ENCODE measurements around the gene ACSL5. TPM values are rescaled to one million over a fixed set of nuclear protein-coding genes. Genes with fewer than 3 reads are reported as not detected.

Gene ACSL5
- total and polyA plus RNA-seq, 2 donors (not counting 3 experiments of a cell fraction or from before 2014, with no cell fraction given): 1.5 to 2.1 TPM

GRCh38 chr10:112361951-112362751, 11.8 kb upstream of the ACSL5 start:
- peak overlapping the region; percentile 38 for H2AFZ ChIP-seq (ENCODE audit: low read depth, low read length)
- intact Hi-C loops (cut with micrococcal nuclease): loop anchor here (1.0 to 2.0 kb wide), 5 partner anchors 14 to 84 kb away; partner anchors contain the start of gene ZDHHC6
- FAIRE-seq: peak; percentile 96

More at GRCh38 chr10:112361951-112362751, 11.8 kb upstream of the ACSL5 start:
- Histone ChIP-seq H3K4me2 (ENCODE audit: insufficient read depth, low read length) (peak overlapping the region; percentile 37), H3K27me3 (ENCODE audit: control insufficient read depth in 2 of 2, insufficient read depth in 2 of 2, low read length in 2 of 2) (no peaks in the 10 kb centered on the region), H3K9me1 (replicated peaks; ENCODE audit: control insufficient read depth, extremely low read depth, insufficient read depth, low read length) (no peaks in the 10 kb centered on the region), H3K9ac (replicated peaks; ENCODE audit: extremely low read depth, insufficient read depth, low read length) (peak overlapping the region; percentile 16), H4K20me1 (replicated peaks; ENCODE audit: control insufficient read depth, extremely low read depth, insufficient read depth, low read length) (no peaks in the 10 kb centered on the region), H3K36me3 (ENCODE audit: control insufficient read depth in 2 of 2, extremely low read depth in 1 of 2, insufficient read depth in 2 of 2, low read length in 2 of 2) (no peaks in the 10 kb centered on the region), H3K27ac (ENCODE audit: insufficient read depth, low read depth, low read length) (peak overlapping the region; percentile 56), H3K4me3 (replicated peaks in 1 of 3; ENCODE audit: insufficient read depth in 1 of 3, low read depth in 1 of 3, low read length in 3 of 3) (no peak overlapping the region), H3K4me1 (ENCODE audit: control insufficient read depth, extremely low read depth, insufficient read depth, low read length) (peaks cover 28% of the 10 kb centered on the region), H3K79me2 (ENCODE audit: control insufficient read depth, insufficient read depth, low read length) (no peaks in the 10 kb centered on the region), H3K9me3 (replicated peaks; ENCODE audit: control insufficient read depth, insufficient read depth, low read length) (no peaks in the 10 kb centered on the region)
- dilution Hi-C loops (cut with MboI; ENCODE audit: extremely low pct_ligation_motif_present, low sequenced_read_pairs): no loop called here
- ChIA-PET CTCF (interaction anchor here (0.7 to 4.3 kb wide), 8 partner anchors 10 to 110 kb away, joined by 3 to 35 read pairs (median 5); no protein-coding TSS in a partner anchor), POLR2A (interaction anchor here (0.6 to 1.5 kb wide), 3 partner anchors 10 to 24 kb away, joined by 3 to 6 read pairs (median 5); no protein-coding TSS in a partner anchor)
- DNase-seq (ENCODE audit: low read depth, low spot score): peak; percentile 93
- TF ChIP-seq POLR2AphosphoS5 (IDR thresholded peaks at IDR 0.05; ENCODE audit: insufficient read depth, low read depth, low read length) (peak; percentile 63), POLR2A (IDR thresholded peaks at IDR 0.05; ENCODE audit: low read depth, low read length) (no peak), FOS (IDR thresholded peaks at IDR 0.05; ENCODE audit: borderline replicate concordance, insufficient read depth, low read length) (no peak), MYC (IDR thresholded peaks at IDR 0.05; ENCODE audit: low read depth, low read length) (peak; percentile 53), EZH2 (IDR thresholded peaks at IDR 0.05; ENCODE audit: borderline replicate concordance, low read depth, low read length, severe bottlenecking) (no peak), JUN (IDR thresholded peaks at IDR 0.05; ENCODE audit: borderline replicate concordance, insufficient read depth, insufficient read length, low read depth) (no peak), GATA2 (IDR thresholded peaks at IDR 0.05; ENCODE audit: insufficient read depth, insufficient read length, low read depth, low read length) (peak; percentile 59)
- TF ChIP-seq, protein P1, sequence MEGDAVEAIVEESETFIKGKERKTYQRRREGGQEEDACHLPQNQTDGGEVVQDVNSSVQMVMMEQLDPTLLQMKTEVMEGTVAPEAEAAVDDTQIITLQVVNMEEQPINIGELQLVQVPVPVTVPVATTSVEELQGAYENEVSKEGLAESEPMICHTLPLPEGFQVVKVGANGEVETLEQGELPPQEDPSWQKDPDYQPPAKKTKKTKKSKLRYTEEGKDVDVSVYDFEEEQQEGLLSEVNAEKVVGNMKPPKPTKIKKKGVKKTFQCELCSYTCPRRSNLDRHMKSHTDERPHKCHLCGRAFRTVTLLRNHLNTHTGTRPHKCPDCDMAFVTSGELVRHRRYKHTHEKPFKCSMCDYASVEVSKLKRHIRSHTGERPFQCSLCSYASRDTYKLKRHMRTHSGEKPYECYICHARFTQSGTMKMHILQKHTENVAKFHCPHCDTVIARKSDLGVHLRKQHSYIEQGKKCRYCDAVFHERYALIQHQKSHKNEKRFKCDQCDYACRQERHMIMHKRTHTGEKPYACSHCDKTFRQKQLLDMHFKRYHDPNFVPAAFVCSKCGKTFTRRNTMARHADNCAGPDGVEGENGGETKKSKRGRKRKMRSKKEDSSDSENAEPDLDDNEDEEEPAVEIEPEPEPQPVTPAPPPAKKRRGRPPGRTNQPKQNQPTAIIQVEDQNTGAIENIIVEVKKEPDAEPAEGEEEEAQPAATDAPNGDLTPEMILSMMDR (IDR thresholded peaks at IDR 0.05; ENCODE audit: extremely low read depth in 1 of 2, insufficient read depth in 1 of 2, low read depth in 1 of 2, low read length in 2 of 2): peak in 1 of 2 donors; percentile 7
- TF ChIP-seq, protein P2, sequence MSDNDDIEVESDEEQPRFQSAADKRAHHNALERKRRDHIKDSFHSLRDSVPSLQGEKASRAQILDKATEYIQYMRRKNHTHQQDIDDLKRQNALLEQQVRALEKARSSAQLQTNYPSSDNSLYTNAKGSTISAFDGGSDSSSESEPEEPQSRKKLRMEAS (IDR thresholded peaks at IDR 0.05; ENCODE audit: insufficient read depth, insufficient read length): peak; percentile 89
- BruUV-seq (replicated peaks): no TSS peak

Data from endothelial cell of umbilical vein (primary cell).